ENCODE data around the gene COLGALT1. TPM values are rescaled to one million over a fixed set of nuclear protein-coding genes. Genes with fewer than 3 reads are reported as not detected.

Gene COLGALT1
- total RNA-seq, 4 donors from 2014 or later = 70.0 to 141 (median 115) TPM

GRCh38 chr19:17616686-17616960 lies 61.2 kb downstream of the COLGALT1 start:
- no peak for TF ChIP-seq CTCF (IDR thresholded peaks at IDR 0.05)
- no peak for DNase-seq (ENCODE audit: low spot score)
- no peak for ATAC-seq (ENCODE audit: low FRiP score)

GRCh38 chr19:17616961-17617806 lies 61.7 kb downstream of the COLGALT1 start:
- ATAC-seq (ENCODE audit: low FRiP score) = no peak
- no peak for DNase-seq (ENCODE audit: low spot score)
- TF ChIP-seq CTCF (IDR thresholded peaks at IDR 0.05) = no peak

- ATAC-seq (ENCODE audit: low FRiP score) (no peak), DNase-seq (ENCODE audit: low spot score) (no peak)
- TF ChIP-seq CTCF (IDR thresholded peaks at IDR 0.05) = no peak
These were observed 62.4 kb downstream of the COLGALT1 start for GRCh38 chr19:17617807-17618192.

GRCh38 chr19:17618281-17618903 lies 62.9 kb downstream of the COLGALT1 start:
- ATAC-seq (ENCODE audit: low FRiP score) (no peak), DNase-seq (ENCODE audit: low spot score) (no peak)
- TF ChIP-seq CTCF (IDR thresholded peaks at IDR 0.05) = no peak

GRCh38 chr19:17618936-17619335 lies 63.5 kb downstream of the COLGALT1 start:
- DNase-seq (ENCODE audit: low spot score) = no peak
- TF ChIP-seq CTCF (IDR thresholded peaks at IDR 0.05) = no peak
- no peak for ATAC-seq (ENCODE audit: low FRiP score)

- ATAC-seq (ENCODE audit: low FRiP score) (no peak), DNase-seq (ENCODE audit: low spot score) (no peak)
- no peak for TF ChIP-seq CTCF (IDR thresholded peaks at IDR 0.05)
These were observed 65.2 kb downstream of the COLGALT1 start for GRCh38 chr19:17620696-17621095.

All from omental fat pad (tissue), 4 donors.